DMS53 (cell line): ENCODE results near the gene RTL1.

Experiments
- DNase-seq: peaks from one replicate; lab custom pipeline; 2025; lab: John Stamatoyannopoulos, UW

RTL1 gene

DNA sequence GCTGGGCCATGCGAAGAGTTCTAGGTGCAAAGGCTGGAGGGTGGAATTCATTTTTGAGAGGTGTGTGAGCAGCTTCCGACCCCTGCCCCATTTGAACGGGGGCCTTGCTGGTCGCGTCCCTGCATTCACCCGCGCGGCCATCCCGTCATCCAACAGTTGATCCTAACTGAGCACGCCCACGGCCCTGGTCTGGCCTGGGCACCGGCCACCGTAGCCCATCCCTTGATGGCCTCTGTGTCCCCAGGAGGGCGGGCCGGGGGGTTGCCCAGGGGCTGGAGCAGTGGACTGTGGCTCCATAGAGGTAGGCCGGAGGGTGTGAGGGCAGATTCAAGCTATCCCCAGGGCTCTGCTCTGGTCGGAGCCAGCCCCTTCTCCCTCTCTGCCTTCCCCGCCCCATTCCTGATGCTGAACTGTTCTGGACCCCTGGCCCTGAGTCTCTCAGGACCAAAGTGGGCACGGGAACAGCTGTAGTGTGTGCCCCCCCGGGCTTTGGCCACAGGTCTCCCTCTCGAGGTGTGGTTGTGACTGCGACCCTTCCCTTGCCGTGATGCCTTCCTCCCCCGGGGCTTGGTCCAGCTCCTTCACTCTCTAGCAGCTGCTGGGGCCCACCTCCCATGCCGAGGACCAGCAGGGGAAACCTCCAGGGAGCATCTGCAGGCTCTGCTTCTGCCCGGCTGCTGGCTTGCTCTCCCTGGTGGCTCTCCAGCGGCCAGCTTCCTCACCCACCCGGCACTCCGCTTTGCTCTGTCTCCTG lies 68.6 kb downstream of the RTL1 start:
- no peak for DNase-seq

DNA sequence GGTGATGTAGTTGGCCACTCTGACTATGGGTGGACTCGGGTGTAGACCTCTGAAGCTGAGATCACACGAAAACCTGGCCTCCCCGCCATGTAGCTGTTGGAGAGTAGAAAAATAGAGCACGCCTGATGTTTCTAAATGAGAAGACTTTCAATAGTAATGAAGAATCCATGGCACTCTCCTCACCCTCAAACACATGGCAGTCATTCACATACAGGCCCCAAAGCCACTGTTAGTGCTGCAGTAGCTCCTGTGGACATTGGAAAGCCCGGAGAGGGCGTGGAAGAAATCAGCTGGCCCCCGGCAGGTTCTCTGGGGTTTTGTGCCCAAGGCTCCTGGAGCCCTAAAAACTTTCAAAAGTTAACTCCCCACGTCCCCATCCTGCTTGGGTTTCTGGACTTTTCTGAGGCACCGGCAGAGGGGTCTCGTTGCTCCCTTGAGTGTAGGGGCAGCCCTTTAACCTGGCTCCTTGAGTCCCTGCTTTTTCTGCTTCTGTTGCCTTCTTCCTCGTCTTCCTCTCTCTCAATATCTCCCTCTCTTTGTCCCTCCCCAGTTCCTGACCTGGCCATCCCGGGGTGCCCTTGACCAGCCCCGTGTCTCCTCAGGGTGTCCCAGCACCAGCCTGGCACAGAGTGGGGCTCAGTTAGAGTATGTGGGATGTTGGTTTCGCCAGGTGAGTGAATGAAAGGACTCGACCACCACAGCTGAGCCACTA lies 69.3 kb downstream of the RTL1 start:
- DNase-seq = no peak

- no peak for DNase-seq
Measured at GRCh38 chr14:100832311-100832960, 71.1 kb downstream of the RTL1 start.

DNA sequence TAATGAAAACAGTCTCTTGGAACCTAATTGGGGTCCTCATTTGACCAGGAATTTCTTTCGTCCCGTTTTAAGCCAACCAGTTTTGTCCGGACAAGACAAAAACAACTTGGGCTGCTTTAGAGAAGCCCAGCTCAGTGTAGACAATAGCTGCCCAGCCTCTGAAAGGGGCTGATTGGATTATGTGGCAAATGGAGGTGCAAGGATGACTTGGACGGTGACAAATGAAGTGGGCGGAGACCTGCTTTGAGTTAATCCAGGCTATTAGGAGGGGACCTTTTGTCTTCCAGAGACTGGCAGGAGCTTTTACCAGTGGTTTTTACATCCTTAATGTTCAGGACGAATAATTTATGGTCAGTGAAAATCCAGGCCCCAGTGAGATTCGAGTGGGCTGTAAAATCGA lies 72.8 kb downstream of the RTL1 start:
- no peak for DNase-seq
